ENCODE results near the gene HSDL1.

HSDL1 gene

DNA sequence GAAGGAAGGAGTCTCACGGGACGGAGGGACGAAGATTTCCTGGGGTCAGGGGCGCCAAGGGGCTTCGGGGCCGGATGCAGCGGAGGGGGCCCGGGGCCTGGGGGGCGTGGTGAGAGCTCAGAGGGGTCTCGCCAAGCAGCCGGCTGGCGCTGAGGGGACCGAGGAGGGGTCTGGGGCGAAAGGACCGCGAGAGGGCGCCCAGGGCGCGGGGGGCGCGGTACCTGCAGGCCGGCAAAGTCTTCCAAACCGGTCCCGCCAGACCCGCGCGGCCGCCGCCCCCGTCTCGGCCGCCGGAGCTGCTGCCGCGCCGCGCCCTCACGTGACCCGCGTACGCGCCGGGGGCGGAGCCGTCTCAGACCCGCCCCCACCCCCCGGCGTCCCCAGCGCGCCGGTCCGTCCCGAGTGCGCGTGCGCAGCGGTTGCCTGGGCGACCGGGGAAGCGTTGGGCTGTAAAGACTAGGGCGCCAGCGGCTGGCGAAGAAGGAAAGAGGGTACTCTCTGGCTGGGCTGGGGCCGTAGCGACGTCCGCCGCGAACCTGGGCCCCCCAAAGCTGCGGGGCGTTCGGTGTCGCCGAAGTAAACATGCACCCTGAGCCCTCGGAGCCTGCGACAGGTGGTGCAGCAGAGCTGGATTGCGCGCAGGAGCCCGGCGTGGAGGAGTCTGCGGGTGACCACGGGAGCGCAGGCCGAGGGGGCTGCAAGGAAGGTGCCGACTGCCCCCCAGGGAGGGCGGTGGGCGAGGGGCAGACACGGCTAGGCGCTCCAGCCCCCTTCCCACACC, at the start of gene HSDL1, which contains the start of gene DNAAF1:
Gene HSDL1 (minus strand): TSS at position 319 of the 781 bp plus-strand sequence. CDS start 13,856 bp downstream, outside the sequence.
Gene DNAAF1 (plus strand): TSS at position 450 of the 781 bp plus-strand sequence. CDS start 133 bp downstream, at position 583.
- no peaks in the 10 kb centered on the region for H3K9me3 Mint-ChIP-seq
- H3K36me3 Mint-ChIP-seq, result peaks cover under 1 to 3% of the 10 kb centered on the region in 2 donors
- peak within 1 kb of the TSS; percentile 96 for H3K27ac Mint-ChIP-seq
- no peaks in the 10 kb centered on the region for H3K27me3 Mint-ChIP-seq
- H3K4me3 Mint-ChIP-seq, result peak within 1 kb of the TSS; percentile 95 to 97
- peaks cover 5 to 8% of the 10 kb centered on the region in 2 donors for H3K4me1 Mint-ChIP-seq
- DNase-seq (peak; percentile 90), ATAC-seq (replicated peaks) (peak; percentile 88 to 89)

DNA sequence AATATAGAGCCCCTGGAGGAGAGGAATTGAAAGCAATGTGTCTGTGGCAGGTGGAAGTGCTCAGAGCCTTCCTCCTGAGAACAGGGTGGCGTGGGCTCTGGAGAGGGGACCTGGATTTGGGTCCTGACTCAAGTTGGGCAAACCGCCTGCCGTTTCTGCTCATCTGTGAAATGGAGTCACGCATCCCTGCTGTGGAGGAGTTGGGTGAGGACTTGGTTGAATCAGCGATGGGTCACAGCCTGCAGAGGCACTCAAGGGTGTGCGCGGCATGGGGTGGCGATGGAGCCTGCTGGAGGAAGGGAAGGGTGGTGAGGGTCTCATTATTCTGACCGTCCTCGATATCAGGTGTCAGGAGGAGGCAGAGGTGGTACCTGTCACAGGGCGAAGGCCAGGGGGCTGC, 49.0 kb upstream of the HSDL1 start:
- peak overlapping the region; percentile 54 to 81 for H3K4me3 Mint-ChIP-seq
- ATAC-seq (replicated peaks) (peak; percentile 35 to 45), DNase-seq (no peak)
- no peaks in the 10 kb centered on the region for H3K36me3 Mint-ChIP-seq
- peaks cover 0 to 10% of the 10 kb centered on the region in 2 donors for H3K27me3 Mint-ChIP-seq
- peak overlapping the region; percentile 69 for H3K27ac Mint-ChIP-seq
- H3K4me1 Mint-ChIP-seq, result peaks cover 9 to 18% of the 10 kb centered on the region in 2 donors
- no peaks in the 10 kb centered on the region for H3K9me3 Mint-ChIP-seq

DNA sequence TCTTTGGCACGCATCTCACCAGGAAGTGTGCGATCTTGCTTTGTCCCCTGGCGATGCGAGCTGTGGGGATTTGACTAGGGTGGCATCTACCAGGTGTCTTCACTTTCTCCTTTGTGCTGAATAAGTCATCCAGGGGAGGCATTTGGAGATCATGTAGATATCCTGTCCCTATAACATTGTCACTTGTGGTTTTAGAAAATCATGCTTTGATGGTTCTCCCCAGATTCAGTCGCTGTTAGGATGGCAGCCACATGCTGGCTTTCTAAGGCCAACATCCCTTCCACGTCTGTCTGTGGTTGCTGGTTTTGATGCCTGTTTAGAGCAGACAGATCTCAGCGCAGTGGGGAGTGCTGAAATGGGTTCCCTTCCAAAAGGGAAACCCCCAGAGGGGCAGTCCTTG, 48.5 kb upstream of the HSDL1 start:
- no peaks in the 10 kb centered on the region for H3K36me3 Mint-ChIP-seq
- peaks cover 9 to 18% of the 10 kb centered on the region in 2 donors for H3K4me1 Mint-ChIP-seq
- peaks cover 0 to 10% of the 10 kb centered on the region in 2 donors for H3K27me3 Mint-ChIP-seq
- peak overlapping the region in 1 of 2 donors; percentile 54 for H3K4me3 Mint-ChIP-seq
- ATAC-seq (replicated peaks) (peak; percentile 6 to 20), DNase-seq (no peak)
- no peak overlapping the region for H3K27ac Mint-ChIP-seq
- H3K9me3 Mint-ChIP-seq, result no peaks in the 10 kb centered on the region

DNA sequence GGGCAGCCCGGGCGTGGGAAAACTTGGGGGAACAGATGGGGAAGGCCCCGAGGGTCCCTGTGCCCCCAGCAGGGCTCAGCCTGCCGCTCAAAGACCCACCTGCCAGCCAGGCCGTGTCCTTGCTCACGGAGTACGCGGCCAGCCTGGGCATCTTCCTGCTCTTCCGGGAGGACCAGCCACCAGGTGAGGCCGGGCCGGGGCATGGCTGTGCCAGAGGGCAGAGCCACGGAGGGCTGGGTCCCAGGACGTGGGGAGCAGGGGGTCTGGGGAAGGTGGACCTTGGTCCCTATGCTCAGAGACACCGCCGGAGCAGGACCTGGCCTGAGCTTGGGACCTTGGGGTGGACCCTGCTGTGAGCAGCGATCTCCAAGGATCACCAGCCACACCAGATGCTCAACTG, 46.5 kb upstream of the HSDL1 start:
- Mint-ChIP-seq H3K4me1 (peaks cover 12 to 18% of the 10 kb centered on the region in 2 donors), H3K36me3 (peaks cover 2 to 3% of the 10 kb centered on the region in 2 donors), H3K9me3 (no peaks in the 10 kb centered on the region), H3K27me3 (peaks cover 0 to 10% of the 10 kb centered on the region in 2 donors), H3K4me3 (no peak overlapping the region), H3K27ac (no peak overlapping the region)
- DNase-seq, result no peak
- no peak for ATAC-seq (replicated peaks)

DNA sequence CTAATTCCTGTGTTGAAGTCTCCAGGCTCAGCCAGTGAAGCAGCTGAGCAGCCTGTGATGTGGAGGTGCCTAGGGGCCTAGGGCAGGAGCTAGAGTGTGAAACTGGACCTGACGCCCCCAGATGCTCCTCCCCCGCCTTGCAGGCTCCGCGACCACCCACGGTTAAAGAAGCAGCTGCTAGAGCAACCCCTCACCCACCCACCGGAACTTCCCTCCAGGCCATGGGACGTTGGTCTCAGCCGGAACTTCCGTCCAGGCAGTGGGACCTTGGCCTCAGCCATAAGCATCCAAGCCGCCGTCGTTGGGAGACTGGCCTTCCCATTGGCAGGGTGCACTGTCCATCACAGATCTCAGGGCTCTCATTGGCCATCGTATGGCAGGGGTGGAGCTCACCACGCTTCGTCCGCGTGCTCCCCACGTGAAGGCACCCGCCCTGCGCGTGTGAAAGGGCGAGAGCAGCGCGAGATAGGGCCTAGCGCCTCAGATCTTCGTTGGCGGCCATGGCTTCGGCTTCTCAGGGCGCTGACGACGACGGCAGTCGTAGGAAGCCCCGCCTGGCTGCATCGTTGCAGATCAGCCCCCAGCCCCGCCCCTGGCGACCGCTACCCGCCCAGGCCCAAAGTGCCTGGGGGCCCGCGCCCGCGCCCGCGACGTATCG, 45.9 kb upstream of the HSDL1 start, which contains the start of gene ADAD2:
Gene ADAD2 (plus strand): TSS at position 427 of the 658 bp plus-strand sequence. CDS start 74 bp downstream, at position 501.
- H3K27me3 Mint-ChIP-seq, result peaks cover 0 to 10% of the 10 kb centered on the region in 2 donors
- H3K4me1 Mint-ChIP-seq, result peaks cover 12 to 23% of the 10 kb centered on the region in 2 donors
- H3K4me3 Mint-ChIP-seq, result no peak within 1 kb of the TSS
- H3K27ac Mint-ChIP-seq, result no peak within 1 kb of the TSS
- ATAC-seq (replicated peaks), result no peak
- DNase-seq, result no peak
- H3K9me3 Mint-ChIP-seq, result no peaks in the 10 kb centered on the region
- H3K36me3 Mint-ChIP-seq, result peaks cover 2 to 3% of the 10 kb centered on the region in 2 donors

DNA sequence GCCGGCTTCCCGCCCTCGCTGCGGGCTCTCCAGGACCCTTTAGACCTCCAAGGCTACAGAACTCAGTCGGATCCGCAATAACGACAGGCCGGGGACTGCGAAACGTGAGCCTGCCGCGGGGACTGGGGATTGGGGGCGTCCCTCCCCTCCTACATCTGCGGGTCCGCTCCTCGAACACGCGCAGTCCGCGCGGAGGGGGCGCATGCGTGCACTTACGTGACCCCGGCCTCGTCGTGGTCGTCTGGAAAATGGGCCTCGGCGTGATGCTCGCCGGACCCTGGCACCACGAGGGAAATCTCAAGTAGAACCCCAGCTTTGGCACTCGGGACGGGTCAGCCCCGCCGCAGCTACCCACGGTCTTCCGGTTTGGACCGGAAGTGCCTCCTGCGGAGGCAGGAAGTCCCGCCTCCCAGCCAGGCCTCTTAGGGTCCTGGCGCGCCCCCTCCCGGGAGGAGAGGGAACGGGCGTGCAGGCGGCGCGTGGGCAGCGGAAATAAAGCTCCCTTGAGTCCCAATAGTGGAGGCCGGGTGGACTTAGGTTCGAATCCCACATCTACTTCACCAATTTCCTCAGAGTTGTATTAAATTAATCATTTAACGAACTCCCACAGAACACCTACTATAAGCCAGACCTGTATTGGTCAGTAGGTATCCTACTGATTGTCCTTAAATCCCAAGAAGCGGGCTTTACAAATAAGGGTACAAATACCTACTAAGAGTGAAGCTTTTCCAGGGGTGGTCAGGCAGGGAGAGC, 41.9 kb upstream of the HSDL1 start, which contains the start of gene TAF1C:
Gene TAF1C (minus strand): TSS at position 373 of the 753 bp plus-strand sequence. CDS start 2,069 bp downstream, outside the sequence.
- Mint-ChIP-seq H3K36me3 (peaks cover 26 to 29% of the 10 kb centered on the region in 2 donors), H3K27ac (peak within 1 kb of the TSS; percentile 98), H3K9me3 (no peaks in the 10 kb centered on the region), H3K4me3 (peak within 1 kb of the TSS; percentile 97), H3K27me3 (no peaks in the 10 kb centered on the region), H3K4me1 (peaks cover 15 to 25% of the 10 kb centered on the region in 2 donors)
- ATAC-seq (replicated peaks), result peak; percentile 97 to 98
- peak; percentile 87 for DNase-seq

DNA sequence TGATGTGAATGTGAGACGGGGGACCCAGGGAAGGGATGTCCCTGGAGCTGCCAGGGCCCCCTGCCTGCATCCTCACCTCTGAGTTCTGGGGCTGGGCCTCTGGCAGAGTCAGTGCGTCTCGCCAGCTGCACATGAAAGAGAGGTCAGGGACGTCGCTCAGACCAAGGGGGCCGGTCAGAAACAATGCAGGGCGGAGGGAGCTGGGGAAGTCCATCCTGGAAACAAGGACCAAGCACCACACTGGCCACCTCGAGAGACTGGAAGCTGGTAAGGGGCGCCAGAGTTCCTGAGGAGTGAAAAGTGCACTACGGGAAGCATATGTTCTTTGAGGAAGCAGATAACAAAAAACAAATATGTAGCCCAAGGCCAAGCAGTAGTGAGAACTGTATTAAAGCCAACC, 39.8 kb upstream of the HSDL1 start:
- Mint-ChIP-seq H3K36me3 (peaks cover 29 to 40% of the 10 kb centered on the region in 2 donors), H3K27me3 (no peaks in the 10 kb centered on the region), H3K4me3 (peak overlapping the region; percentile 73 to 97), H3K4me1 (peaks cover 15 to 25% of the 10 kb centered on the region in 2 donors), H3K9me3 (no peaks in the 10 kb centered on the region), H3K27ac (peak overlapping the region; percentile 38)
- ATAC-seq (replicated peaks), result no peak
- no peak for DNase-seq

DNA sequence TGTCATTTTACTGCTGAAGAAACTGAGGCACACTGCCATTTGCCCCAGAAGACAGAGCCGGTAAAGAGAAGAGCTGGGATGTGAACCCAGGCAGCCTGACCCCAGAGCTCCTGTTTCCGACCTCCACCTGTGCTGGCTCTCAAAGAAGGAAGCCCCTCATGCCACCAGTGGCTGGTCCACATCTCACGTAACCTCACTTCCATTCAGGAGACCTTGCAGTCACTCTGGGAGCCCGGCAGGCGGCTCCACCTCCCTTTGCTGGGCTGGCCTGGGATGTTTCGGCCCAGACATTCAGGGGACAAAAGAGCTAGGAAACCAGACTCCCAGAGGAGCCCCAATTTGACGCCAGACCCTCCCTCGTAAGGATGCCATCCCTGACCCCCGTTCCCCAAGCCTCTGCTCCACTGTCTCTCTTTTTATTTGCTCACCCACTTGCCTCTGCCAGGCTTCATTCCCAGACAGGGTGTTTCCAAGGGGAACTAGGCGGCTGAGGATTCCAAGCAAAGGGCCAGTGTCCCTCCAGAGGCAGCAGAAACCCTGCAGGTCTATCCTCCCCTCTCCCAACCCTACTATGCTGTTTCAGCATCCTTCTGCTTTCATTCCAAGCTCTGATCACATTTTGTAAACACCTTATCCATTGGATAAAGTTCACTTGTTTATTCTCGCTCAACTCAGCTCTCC, 39.1 kb upstream of the HSDL1 start:
- Mint-ChIP-seq H3K4me3 (no peak overlapping the region), H3K9me3 (no peaks in the 10 kb centered on the region), H3K4me1 (peaks cover 15 to 25% of the 10 kb centered on the region in 2 donors), H3K36me3 (peaks cover 29 to 43% of the 10 kb centered on the region in 2 donors), H3K27ac (no peak overlapping the region), H3K27me3 (no peaks in the 10 kb centered on the region)
- DNase-seq, result no peak
- no peak for ATAC-seq (replicated peaks)

DNA sequence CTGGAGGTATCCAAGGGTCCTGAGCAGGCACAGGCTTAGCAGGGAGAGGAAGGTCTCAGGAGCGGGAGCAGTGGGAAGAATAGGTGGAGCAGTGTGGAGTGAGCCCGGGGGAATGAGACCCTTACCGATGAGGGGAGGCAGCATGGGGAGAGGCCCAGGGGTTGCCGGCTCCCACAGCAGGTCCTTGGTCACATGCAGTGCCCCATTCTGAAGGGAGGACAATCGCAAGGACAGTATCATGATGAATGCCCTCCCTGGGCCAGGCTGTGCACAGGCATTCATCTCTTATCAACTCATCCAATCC, 38.5 kb upstream of the HSDL1 start:
- peaks cover 16 to 25% of the 10 kb centered on the region in 2 donors for H3K4me1 Mint-ChIP-seq
- no peak overlapping the region for H3K4me3 Mint-ChIP-seq
- no peaks in the 10 kb centered on the region for H3K9me3 Mint-ChIP-seq
- DNase-seq (no peak), ATAC-seq (replicated peaks) (no peak)
- H3K27ac Mint-ChIP-seq, result peak overlapping the region; percentile 59
- peaks cover 32 to 47% of the 10 kb centered on the region in 2 donors for H3K36me3 Mint-ChIP-seq
- no peaks in the 10 kb centered on the region for H3K27me3 Mint-ChIP-seq

DNA sequence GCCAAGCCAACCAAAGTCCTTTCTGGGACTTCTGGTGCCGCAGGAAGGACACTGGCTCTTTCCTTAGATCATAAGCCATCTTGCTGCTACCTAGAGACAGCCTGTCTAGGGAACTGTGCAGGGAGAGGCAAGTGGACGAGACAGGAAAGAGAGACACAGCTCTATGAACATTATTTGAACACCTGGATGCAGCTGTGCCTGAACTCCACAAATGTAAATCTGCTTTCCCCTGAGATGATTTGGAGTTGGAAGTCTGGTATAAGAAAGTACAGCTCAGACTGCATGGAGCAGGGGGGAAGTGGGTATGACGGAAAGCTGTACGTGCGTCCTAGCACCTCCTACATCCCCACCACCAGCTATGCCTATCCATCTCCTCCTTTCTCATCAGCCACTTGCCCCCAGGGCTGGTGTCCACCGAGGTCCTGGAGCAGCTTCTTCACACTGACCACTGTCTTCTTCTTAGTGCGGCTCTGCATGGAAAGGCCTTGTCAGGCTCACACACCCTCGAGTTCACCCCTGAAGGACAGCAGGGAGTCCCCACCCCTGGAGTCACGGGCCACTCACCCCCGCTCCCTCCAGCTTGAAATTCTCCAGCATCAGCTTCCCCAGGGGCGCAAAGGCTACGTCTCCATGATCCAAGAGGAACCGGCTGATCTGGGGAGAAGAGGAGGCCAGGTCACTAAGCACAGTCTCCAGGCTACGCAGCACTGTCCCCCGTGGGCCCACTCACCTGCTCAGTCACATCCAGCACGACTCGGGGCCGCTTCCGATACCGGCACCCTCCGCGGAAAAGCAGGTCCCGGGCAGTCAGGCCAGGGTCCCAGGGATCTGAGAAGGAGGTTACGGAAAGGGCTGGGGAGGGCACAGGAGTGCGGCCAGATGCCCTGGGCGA, 37.9 kb upstream of the HSDL1 start:
- Mint-ChIP-seq H3K36me3 (peaks cover 36 to 53% of the 10 kb centered on the region in 2 donors), H3K27ac (peak overlapping the region; percentile 59), H3K27me3 (no peaks in the 10 kb centered on the region)

DNA sequence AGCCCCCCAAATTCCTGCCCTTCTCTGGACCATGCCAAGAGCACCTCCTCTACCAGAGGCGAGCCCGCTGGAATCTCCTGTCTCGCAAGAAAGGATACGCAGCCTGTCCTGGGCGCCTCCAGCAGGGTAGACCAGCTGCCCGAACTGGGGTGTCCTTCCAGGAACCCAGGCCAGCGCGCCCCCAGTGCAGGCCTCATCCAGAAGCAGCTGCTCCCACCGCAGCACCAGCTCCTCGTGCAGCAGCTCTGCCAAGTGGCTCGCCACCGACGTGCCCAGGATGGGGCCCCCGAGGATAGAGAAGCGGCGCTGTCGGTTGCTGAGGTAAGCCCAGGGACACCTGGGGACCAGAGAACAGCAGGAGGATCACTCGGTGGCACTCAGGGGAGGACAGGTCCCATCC, 37.1 kb upstream of the HSDL1 start:
- no peak for ATAC-seq (replicated peaks)
- Mint-ChIP-seq H3K4me3 (no peak overlapping the region), H3K27ac (no peak overlapping the region), H3K9me3 (no peaks in the 10 kb centered on the region), H3K4me1 (peaks cover 20 to 37% of the 10 kb centered on the region in 2 donors), H3K36me3 (peaks cover 36 to 57% of the 10 kb centered on the region in 2 donors), H3K27me3 (no peaks in the 10 kb centered on the region)
- no peak for DNase-seq

More for the DNA sequence above, 37.9 kb upstream of the HSDL1 start:
- H3K9me3 Mint-ChIP-seq, result no peaks in the 10 kb centered on the region
- H3K4me3 Mint-ChIP-seq, result no peak overlapping the region
- H3K4me1 Mint-ChIP-seq, result peaks cover 18 to 31% of the 10 kb centered on the region in 2 donors
- ATAC-seq (replicated peaks) (no peak), DNase-seq (no peak)

DNA sequence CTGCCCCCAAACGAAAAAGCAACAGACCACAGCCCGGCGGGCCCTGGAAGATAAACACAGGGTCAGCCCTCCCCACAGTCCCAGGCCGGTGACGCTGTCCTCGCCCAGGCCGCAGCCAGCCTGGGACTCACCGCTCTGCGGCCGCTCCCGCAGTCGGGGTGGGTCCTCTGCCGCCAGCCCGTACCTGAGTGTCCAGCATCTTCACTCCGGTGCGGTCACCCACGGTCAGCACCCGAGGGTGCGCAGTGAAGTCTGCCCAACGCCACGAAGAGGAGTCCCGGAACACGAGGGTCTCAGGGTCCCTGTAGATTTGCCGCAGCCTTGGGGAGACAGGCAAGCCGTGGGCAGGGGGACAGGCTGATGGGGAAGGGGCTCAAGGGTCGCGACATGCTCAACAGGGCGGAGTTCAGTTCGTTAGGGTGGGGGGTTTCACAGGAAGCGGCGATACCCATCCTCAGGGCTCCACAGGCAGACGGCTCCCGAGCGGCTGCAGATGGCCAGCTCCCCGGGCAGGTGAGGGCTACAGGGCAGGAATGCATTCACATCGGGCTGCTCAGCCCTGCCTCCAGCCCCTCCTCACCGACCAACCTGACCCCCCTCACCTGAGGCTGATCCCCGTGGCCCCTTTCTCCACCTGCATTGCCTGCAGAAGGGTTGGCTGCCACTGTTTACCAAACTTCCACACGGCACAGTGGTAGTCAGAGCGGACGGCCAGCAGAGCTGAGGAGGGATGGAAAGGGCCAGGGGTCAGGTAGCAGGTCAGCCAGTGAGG, 36.4 kb upstream of the HSDL1 start:
- Mint-ChIP-seq H3K27ac (peak overlapping the region; percentile 56), H3K4me1 (peaks cover 18 to 37% of the 10 kb centered on the region in 2 donors), H3K27me3 (no peaks in the 10 kb centered on the region), H3K36me3 (peaks cover 34 to 54% of the 10 kb centered on the region in 2 donors), H3K9me3 (no peaks in the 10 kb centered on the region), H3K4me3 (no peak overlapping the region)
- DNase-seq (no peak), ATAC-seq (replicated peaks) (no peak)
